GM19324 (cell line): ENCODE measurements around the gene CCDC186.

ENCODE experiments used
- ATAC-seq: cut with Tn5 transposase; IDR thresholded peaks from one replicate; pipeline ENCODE4 v1.9.1; 2021; ENCODE audit warnings: mild to moderate bottlenecking, moderate library complexity; ENCODE audit not compliant: unreplicated experiment, low FRiP score

Gene CCDC186

DNA sequence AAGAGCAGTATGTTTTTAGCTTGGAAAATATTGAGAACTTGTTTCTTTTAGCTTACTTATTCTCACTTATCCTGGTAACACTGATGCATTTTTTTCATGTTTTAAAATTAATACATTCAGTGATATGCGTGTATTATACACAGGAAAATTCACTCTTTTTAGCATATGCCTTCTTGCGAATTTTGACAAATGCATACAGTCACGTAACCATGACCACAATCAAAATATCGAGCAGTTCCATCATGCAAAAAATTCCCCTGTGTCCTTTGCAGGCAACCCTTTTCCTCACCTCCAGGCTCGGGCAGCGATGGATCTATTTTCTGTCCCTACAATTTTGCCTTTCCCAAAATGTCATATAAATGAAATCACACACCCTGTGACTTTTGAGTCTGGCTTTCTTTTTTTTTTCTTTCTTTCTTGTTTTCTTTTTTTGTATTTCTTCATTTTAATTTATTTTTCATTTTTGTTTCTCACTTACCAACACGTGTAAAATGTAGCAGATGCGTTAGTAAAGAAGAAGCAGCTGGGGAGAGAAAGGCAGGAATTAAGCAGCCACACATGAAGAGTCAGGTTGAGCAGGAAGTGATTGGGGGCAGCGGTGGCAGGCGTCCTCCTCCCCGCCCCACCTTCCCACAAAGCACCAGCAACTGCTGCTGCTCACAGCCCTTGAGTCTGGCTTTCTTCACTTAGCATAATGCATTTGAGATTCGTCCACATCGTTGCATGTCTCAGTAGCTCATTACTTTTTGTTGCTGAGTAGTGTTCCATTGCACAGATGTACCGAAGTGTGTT, 100.4 kb downstream of the CCDC186 start:
- ATAC-seq: no peak

DNA sequence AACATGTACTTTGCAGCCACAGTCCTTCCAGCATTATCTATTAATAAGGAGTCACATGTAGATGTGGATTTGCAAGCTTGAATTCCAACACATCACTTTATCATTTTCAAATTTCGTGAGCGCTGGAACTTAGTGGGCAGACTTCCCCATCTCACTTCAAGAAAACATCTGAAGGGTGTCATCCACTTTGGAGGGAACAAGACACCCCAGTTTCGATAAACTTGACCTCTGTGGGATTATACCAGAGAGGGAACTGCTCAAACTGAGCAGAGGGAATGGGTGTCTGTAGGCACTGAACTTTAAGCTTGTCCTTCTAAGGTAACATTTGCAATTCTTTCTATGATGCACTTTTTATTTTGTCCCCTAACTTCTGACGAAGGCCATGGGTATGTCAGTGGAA, 102.8 kb downstream of the CCDC186 start:
- ATAC-seq: no peak
